K562 (cell line): Measurements from ENCODE around the gene DYRK1A. TPM values are rescaled to one million over a fixed set of nuclear protein-coding genes. Genes with fewer than 3 reads are reported as not detected.

ENCODE experiments used
- MAZ ChIP-seq, 2 experiments: fragments of 450-650 bp in 1 of 2; sonication (generic) in 1 of 2; formaldehyde crosslinking; IDR thresholded peaks in 1 of 2; conservative IDR thresholded peaks in 1 of 2; 2 replicates each; pipeline versions ENCODE4 v1.4.0 to v1.5.0; 2020; ENCODE audit warnings: mild to moderate bottlenecking in 1 of 2, missing genetic modification reagents in 1 of 2
- NFE2 ChIP-seq: IDR thresholded peaks from 2 replicates; pipeline ENCODE4 v1.6.1; 2014; ENCODE audit warnings: antibody characterized with exemption, low read depth
- NR2F6 ChIP-seq: fragments of 450-650 bp; formaldehyde crosslinking; IDR thresholded peaks from 2 replicates; pipeline ENCODE4 v1.4.0; 2020; ENCODE audit warnings: mild to moderate bottlenecking
- POLR2G ChIP-seq: fragments of 200-400 bp; formaldehyde crosslinking; IDR thresholded peaks from 2 replicates; pipeline ENCODE4 v1.6.1; 2017; ENCODE audit warnings: low read depth, mild to moderate bottlenecking, antibody characterized with exemption, low read length, moderate library complexity
- SMARCA5 ChIP-seq: fragments of 450-650 bp; IDR thresholded peaks from 2 replicates; pipeline ENCODE4 v1.6.1; 2016
- ZNF253 ChIP-seq: fragments of 250-450 bp; sonication (Bioruptor Pico); conservative IDR thresholded peaks from 2 replicates; pipeline ENCODE4 v1.6.1; 2021; ENCODE audit warnings: mild to moderate bottlenecking
- ZNF76 ChIP-seq: fragments of 250-450 bp; sonication (Bioruptor Pico); IDR thresholded peaks from 2 replicates; pipeline ENCODE4 v1.4.0; 2020; ENCODE audit warnings: mild to moderate bottlenecking, moderate library complexity, borderline replicate concordance
- ZNF785 ChIP-seq: fragments of 250-450 bp; sonication (Bioruptor Pico); IDR thresholded peaks from 2 replicates; pipeline ENCODE4 v1.4.0; 2020; ENCODE audit warnings: mild to moderate bottlenecking
- ZSCAN29 ChIP-seq: fragments of 450-650 bp; IDR thresholded peaks from 2 replicates; pipeline ENCODE4 v1.6.1; 2017
- polyA plus RNA-seq, 8 experiments: library from polyadenylated mRNA; depleted of rRNA in 4 of 8; stranded (reverse) in 5 of 8; unstranded in 3 of 8; fragments of >200 nt; fragmentation: Nextera tagmentation in 2 of 8; fragmentation: Illumina TruSeq in 1 of 8; extraction: Ambion mirVana in 2 of 8; extraction: Trizol in 1 of 8; gene quantifications; 2 replicates each; pipeline versions ENCODE4 v1.2.1 to v1.2.3, GENCODE V29; 2011 to 2014; ENCODE audit warnings: inconsistent platforms in 1 of 8, missing spikeins in 1 of 8
- total RNA-seq, 7 experiments: library from RNA; depleted of rRNA in 6 of 7; stranded (reverse); fragments of >200 nt in 6 of 7; fragmentation: Illumina TruSeq in 2 of 7; extraction: Trizol in 2 of 7; gene quantifications; 2 replicates each; pipeline versions ENCODE4 v1.2.1 to v1.2.3, GENCODE V29; 2011 to 2021; ENCODE audit warnings: low replicate concordance in 1 of 7
- TF ChIP-seq, protein P1 (sequence below): IDR thresholded peaks from 3 replicates; pipeline ENCODE4 v1.6.1; 2011; ENCODE audit warnings: borderline replicate concordance, mild to moderate bottlenecking, moderate library complexity; ENCODE audit not compliant: insufficient read length; ENCODE audit errors: extremely low read depth
- TF ChIP-seq, protein P2 (sequence below): fragments of 250-450 bp; sonication (Bioruptor Pico); IDR thresholded peaks from 2 replicates; pipeline ENCODE4 v1.9.0; 2021; ENCODE audit warnings: mild to moderate bottlenecking
- TF ChIP-seq, protein P3 (sequence below): fragments of 250-450 bp; sonication (Bioruptor Pico); IDR thresholded peaks from 2 replicates; pipeline ENCODE4 v1.4.0; 2020; ENCODE audit warnings: borderline replicate concordance
- TF ChIP-seq, protein P4 (sequence below), 2 experiments: IDR thresholded peaks; 2 replicates each; pipeline ENCODE4 v1.6.1; 2011; ENCODE audit warnings: borderline replicate concordance in 1 of 2, control low read depth in 1 of 2, low read depth in 1 of 2, low read length in 1 of 2, mild to moderate bottlenecking in 1 of 2, mixed read lengths in 1 of 2, moderate library complexity in 1 of 2; ENCODE audit not compliant: insufficient read depth in 1 of 2, insufficient read length in 1 of 2, poor library complexity in 1 of 2, severe bottlenecking in 1 of 2; ENCODE audit errors: extremely low read depth in 1 of 2
- TF ChIP-seq, protein P5 (sequence below): fragments of 450-650 bp; IDR thresholded peaks from 2 replicates; pipeline ENCODE4 v1.6.1; 2014; ENCODE audit warnings: low read depth, mild to moderate bottlenecking, moderate library complexity, borderline replicate concordance
- TF ChIP-seq, protein P6 (sequence below): fragments of 200-800 bp; sonication (Bioruptor generic); IDR thresholded peaks from 2 replicates; pipeline ENCODE4 v1.6.1; 2017; ENCODE audit warnings: missing genetic modification characterization, missing compliant biosample characterization
- TF ChIP-seq, protein P7 (sequence below): sonication (generic); formaldehyde crosslinking; IDR thresholded peaks from 2 replicates; pipeline ENCODE4 v1.8.0; 2022; ENCODE audit warnings: mild to moderate bottlenecking, missing genetic modification reagents

The DYRK1A gene
- total and polyA plus RNA-seq, 9 of the 15 experiments (the other 6 are each of a cell fraction or from before 2014, with no cell fraction given): 3.7 to 64.8 (median 42.3) TPM

DNA sequence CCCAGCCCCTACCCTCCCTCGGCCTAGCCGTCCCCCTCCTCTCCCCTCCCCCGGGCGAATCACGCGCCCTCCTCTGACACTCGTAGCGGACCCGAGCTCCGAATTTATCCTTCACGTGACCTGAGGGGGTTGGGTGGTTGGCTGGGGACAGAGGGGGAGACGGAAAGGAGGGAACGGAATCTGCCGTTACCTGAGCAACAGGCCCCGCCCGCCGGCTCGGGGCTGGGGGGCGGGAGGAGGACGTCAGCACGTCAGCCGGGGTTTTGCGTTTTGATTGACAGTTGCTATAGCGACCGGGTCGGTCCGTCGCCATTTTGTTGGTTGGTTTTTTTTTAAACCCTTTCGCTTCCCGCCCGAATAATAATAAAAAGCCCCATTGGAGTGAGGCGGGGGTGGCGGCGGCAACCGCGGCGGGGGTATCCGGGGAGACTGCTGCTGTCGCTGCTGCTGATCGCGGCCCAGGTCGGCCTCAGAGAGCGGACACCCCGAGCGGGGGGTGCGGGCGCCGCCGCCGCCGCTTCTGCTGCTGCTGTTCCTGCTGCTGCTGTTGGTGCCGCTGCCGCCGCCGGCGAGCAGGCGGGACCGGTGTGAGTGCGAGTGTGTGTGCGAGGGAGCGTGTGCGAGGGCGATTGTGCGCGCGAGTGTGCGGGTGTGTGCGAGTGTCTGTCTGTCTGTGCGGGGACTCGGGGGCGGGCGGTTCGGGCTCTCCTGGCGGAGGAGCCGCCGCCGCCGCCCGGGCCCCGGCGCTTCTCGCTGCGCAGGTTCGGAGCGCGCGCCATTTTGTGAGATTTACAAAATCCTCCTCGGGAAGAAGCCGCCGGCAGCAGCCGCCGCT lies at the start of gene DYRK1A (continued):
- TF ChIP-seq, protein P1, sequence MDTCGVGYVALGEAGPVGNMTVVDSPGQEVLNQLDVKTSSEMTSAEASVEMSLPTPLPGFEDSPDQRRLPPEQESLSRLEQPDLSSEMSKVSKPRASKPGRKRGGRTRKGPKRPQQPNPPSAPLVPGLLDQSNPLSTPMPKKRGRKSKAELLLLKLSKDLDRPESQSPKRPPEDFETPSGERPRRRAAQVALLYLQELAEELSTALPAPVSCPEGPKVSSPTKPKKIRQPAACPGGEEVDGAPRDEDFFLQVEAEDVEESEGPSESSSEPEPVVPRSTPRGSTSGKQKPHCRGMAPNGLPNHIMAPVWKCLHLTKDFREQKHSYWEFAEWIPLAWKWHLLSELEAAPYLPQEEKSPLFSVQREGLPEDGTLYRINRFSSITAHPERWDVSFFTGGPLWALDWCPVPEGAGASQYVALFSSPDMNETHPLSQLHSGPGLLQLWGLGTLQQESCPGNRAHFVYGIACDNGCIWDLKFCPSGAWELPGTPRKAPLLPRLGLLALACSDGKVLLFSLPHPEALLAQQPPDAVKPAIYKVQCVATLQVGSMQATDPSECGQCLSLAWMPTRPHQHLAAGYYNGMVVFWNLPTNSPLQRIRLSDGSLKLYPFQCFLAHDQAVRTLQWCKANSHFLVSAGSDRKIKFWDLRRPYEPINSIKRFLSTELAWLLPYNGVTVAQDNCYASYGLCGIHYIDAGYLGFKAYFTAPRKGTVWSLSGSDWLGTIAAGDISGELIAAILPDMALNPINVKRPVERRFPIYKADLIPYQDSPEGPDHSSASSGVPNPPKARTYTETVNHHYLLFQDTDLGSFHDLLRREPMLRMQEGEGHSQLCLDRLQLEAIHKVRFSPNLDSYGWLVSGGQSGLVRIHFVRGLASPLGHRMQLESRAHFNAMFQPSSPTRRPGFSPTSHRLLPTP: no peak
- TF ChIP-seq, protein P2, sequence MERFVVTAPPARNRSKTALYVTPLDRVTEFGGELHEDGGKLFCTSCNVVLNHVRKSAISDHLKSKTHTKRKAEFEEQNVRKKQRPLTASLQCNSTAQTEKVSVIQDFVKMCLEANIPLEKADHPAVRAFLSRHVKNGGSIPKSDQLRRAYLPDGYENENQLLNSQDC (CRISPR knock-in tag): peak; percentile 46; the same call in 1 of the 2 replicates
- TF ChIP-seq ZNF785 (CRISPR knock-in tag) (no peak), NFE2 (no peak), ZNF76 (no peak), MAZ (CRISPR knock-in tag; conservative IDR thresholded peaks at IDR 0.05 in 1 of 2, IDR thresholded peaks at IDR 0.05 in 1 of 2) (peak; percentile 63 to 88), ZSCAN29 (0 out of 2 replicates have a peak, but pooled peaks have one; percentile 64), NR2F6 (CRISPR knock-in tag) (no peak), SMARCA5 (no peak), POLR2G (peak; percentile 95), ZNF253 (CRISPR knock-in tag) (no peak)
- TF ChIP-seq, protein P3, sequence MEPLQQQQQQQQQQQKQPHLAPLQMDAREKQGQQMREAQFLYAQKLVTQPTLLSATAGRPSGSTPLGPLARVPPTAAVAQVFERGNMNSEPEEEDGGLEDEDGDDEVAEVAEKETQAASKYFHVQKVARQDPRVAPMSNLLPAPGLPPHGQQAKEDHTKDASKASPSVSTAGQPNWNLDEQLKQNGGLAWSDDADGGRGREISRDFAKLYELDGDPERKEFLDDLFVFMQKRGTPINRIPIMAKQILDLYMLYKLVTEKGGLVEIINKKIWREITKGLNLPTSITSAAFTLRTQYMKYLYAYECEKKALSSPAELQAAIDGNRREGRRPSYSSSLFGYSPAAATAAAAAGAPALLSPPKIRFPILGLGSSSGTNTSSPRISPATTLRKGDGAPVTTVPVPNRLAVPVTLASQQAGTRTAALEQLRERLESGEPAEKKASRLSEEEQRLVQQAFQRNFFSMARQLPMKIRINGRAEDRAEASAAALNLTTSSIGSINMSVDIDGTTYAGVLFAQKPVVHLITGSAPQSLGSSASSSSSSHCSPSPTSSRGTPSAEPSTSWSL (CRISPR knock-in tag): no peak
- TF ChIP-seq, protein P4, sequence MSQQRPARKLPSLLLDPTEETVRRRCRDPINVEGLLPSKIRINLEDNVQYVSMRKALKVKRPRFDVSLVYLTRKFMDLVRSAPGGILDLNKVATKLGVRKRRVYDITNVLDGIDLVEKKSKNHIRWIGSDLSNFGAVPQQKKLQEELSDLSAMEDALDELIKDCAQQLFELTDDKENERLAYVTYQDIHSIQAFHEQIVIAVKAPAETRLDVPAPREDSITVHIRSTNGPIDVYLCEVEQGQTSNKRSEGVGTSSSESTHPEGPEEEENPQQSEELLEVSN (IDR thresholded peaks at IDR 0.05; ENCODE audit: borderline replicate concordance in 1 of 2, extremely low read depth in 1 of 2, insufficient read depth in 1 of 2, insufficient read length in 1 of 2, low read depth in 1 of 2, low read length in 1 of 2, poor library complexity in 1 of 2, severe bottlenecking in 1 of 2): peak in 1 of 2 experiments; percentile 75
- TF ChIP-seq, protein P5, sequence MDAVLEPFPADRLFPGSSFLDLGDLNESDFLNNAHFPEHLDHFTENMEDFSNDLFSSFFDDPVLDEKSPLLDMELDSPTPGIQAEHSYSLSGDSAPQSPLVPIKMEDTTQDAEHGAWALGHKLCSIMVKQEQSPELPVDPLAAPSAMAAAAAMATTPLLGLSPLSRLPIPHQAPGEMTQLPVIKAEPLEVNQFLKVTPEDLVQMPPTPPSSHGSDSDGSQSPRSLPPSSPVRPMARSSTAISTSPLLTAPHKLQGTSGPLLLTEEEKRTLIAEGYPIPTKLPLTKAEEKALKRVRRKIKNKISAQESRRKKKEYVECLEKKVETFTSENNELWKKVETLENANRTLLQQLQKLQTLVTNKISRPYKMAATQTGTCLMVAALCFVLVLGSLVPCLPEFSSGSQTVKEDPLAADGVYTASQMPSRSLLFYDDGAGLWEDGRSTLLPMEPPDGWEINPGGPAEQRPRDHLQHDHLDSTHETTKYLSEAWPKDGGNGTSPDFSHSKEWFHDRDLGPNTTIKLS: no peak
- TF ChIP-seq, protein P6, sequence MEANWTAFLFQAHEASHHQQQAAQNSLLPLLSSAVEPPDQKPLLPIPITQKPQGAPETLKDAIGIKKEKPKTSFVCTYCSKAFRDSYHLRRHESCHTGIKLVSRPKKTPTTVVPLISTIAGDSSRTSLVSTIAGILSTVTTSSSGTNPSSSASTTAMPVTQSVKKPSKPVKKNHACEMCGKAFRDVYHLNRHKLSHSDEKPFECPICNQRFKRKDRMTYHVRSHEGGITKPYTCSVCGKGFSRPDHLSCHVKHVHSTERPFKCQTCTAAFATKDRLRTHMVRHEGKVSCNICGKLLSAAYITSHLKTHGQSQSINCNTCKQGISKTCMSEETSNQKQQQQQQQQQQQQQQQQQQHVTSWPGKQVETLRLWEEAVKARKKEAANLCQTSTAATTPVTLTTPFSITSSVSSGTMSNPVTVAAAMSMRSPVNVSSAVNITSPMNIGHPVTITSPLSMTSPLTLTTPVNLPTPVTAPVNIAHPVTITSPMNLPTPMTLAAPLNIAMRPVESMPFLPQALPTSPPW (CRISPR knock-in tag): peak; percentile 100
- TF ChIP-seq, protein P7, sequence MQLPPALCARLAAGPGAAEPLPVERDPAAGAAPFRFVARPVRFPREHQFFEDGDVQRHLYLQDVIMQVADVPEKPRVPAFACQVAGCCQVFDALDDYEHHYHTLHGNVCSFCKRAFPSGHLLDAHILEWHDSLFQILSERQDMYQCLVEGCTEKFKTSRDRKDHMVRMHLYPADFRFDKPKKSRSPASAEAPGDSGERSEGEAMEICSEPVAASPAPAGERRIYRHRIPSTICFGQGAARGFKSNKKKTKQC: peak; percentile 40; the same call in 1 of the 2 replicates
